Endothelial cell (in vitro differentiated cells): Measurements from ENCODE around the gene ZNF213. TPM values are rescaled to one million over a fixed set of nuclear protein-coding genes. Genes with fewer than 3 reads are reported as not detected.
A peak's percentile ranks its signal among the peaks of the same experiment; 100 is the strongest.
"Not testable (repeated sequence)": the region's sequence is repeated elsewhere in the genome, so short reads cannot be mapped to it uniquely, and the experiment has no call there.

Experiments
- DNase-seq: peaks from one replicate; pipeline ENCODE4 v3.0.0; 2021; ENCODE audit warnings: low spot score
- H3K27ac Mint-ChIP-seq: one replicate; pipeline ENCODE4 v1.8.0; 2021; ENCODE audit warnings: mixed read lengths, inconsistent platforms; ENCODE audit not compliant: unreplicated experiment
- H3K27me3 Mint-ChIP-seq: one replicate; pipeline ENCODE4 v1.8.0; 2021; ENCODE audit warnings: mild to moderate bottlenecking, moderate library complexity, mixed read lengths, inconsistent platforms; ENCODE audit not compliant: unreplicated experiment
- H3K36me3 Mint-ChIP-seq: one replicate; pipeline ENCODE4 v1.8.0; 2021; ENCODE audit warnings: mild to moderate bottlenecking, low read depth, mixed read lengths, inconsistent platforms; ENCODE audit not compliant: unreplicated experiment
- H3K4me1 Mint-ChIP-seq: one replicate; pipeline ENCODE4 v1.8.0; 2021; ENCODE audit warnings: mild to moderate bottlenecking, mixed read lengths, inconsistent platforms; ENCODE audit not compliant: unreplicated experiment
- H3K4me3 Mint-ChIP-seq: one replicate; pipeline ENCODE4 v1.8.0; 2021; ENCODE audit warnings: mild to moderate bottlenecking, mixed read lengths, inconsistent platforms; ENCODE audit not compliant: unreplicated experiment
- H3K9me3 Mint-ChIP-seq: one replicate; pipeline ENCODE4 v1.8.0; 2021; ENCODE audit warnings: mixed read lengths, inconsistent platforms; ENCODE audit not compliant: unreplicated experiment
- total RNA-seq: library from RNA; stranded (reverse); fragmentation: NEBNext Ultra II Directional; extraction: Animal tissue kit (Norgen Biotek cat#: 25700); gene quantifications from one replicate; pipeline ENCODE4 v1.2.1, GENCODE V29; 2021; ENCODE audit not compliant: unreplicated experiment
- TF ChIP-seq, protein P1 (sequence below): fragments of 200-600 bp; sonication (generic); IDR thresholded peaks from one replicate; pipeline ENCODE4 v1.5.0; 2021; ENCODE audit warnings: antibody characterized with exemption; ENCODE audit not compliant: unreplicated experiment

ZNF213 gene
- total RNA-seq, 1 donor from 2014 or later, result 10.1 TPM

DNA sequence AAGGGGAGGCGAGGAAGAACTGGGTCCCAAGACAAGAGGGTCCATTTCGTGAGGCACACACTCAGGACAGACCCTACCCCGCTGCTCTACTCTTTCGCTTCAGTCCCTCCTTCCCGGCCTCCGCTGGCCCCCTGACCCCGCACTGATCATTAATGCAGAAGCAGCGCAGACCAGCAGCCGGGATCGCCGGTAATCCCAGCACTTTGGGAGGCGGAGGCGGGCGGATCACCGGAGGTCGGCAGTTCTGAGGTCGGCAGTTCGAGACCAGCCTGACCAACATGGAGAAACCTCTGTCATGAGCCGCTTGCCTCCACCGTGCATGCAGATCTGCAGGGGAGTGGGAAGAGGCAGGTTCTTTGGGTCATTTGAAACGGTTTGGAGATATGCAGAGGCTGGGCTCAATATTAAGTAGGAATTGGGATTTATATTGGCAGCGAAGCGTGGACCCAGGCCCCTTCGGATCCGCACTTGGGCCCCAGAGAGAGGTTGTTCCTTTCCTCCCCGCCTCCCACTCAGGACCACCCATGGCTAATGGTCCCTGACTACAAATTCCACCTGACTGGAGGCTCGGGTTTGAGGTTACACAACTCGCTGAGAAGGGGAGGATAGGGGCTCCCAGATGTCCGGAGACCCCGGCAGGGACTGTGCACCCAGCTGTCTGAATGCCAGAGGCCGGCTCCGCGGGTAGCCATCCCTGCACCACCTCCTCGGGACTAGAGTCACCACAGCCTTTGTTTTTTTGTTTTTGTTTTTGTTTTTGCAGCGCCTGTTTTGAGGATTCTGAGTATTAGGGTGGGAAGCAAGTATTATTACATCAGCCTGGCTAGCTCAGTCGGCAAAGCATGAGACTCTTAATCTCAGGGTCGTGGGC is 29.5 kb downstream of the ZNF213 start:
- H3K9me3 Mint-ChIP-seq, result no peaks in the 10 kb centered on the region
- H3K27ac Mint-ChIP-seq, result no peak overlapping the region
- TF ChIP-seq, protein P1, sequence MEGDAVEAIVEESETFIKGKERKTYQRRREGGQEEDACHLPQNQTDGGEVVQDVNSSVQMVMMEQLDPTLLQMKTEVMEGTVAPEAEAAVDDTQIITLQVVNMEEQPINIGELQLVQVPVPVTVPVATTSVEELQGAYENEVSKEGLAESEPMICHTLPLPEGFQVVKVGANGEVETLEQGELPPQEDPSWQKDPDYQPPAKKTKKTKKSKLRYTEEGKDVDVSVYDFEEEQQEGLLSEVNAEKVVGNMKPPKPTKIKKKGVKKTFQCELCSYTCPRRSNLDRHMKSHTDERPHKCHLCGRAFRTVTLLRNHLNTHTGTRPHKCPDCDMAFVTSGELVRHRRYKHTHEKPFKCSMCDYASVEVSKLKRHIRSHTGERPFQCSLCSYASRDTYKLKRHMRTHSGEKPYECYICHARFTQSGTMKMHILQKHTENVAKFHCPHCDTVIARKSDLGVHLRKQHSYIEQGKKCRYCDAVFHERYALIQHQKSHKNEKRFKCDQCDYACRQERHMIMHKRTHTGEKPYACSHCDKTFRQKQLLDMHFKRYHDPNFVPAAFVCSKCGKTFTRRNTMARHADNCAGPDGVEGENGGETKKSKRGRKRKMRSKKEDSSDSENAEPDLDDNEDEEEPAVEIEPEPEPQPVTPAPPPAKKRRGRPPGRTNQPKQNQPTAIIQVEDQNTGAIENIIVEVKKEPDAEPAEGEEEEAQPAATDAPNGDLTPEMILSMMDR, result no peak
- no peak for DNase-seq
- no peak overlapping the region for H3K4me3 Mint-ChIP-seq
- H3K4me1 Mint-ChIP-seq, result peaks cover 4% of the 10 kb centered on the region
- H3K36me3 Mint-ChIP-seq, result peaks cover 6% of the 10 kb centered on the region
- H3K27me3 Mint-ChIP-seq, result peaks cover 9% of the 10 kb centered on the region

DNA sequence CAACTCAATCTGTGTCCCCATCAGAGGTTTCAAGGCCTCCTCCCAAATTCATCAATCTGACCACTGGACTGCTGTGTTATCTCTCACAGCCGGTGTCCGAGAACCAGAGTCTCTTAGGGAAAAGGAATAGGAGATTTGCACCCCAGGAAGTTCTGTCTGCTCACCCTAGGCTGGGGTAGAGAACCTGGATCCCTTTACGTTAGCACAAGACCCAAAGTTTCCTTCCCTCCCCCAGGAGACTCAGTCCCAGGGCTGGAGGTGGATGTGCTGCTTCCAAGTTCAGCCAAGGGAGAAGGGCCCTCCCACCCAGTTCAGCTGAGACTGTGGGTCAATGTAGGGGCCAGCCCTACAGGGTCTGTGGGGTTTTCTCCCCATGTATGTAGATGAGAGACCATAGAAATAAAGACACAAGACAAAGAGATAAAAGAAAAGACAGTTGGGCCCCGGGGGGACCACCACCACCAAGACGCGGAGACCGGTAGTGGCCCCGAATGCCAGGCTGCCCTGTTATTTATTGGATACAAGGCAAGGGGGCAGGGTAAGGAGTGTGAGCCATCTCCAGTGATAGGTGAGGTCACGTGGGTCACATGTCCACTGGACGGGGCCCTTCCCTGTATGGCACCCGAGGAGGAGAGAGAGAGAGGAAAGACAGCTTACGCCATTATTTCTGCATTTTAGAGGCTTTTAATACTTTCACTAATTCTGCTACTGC is 30.4 kb downstream of the ZNF213 start:
- Mint-ChIP-seq H3K27ac (no peak overlapping the region), H3K9me3 (no peaks in the 10 kb centered on the region), H3K4me3 (no peak overlapping the region), H3K36me3 (peaks cover 3% of the 10 kb centered on the region), H3K4me1 (no peaks in the 10 kb centered on the region), H3K27me3 (peaks cover 15% of the 10 kb centered on the region)
- TF ChIP-seq, protein P1, result no peak
- DNase-seq, result no peak

DNA sequence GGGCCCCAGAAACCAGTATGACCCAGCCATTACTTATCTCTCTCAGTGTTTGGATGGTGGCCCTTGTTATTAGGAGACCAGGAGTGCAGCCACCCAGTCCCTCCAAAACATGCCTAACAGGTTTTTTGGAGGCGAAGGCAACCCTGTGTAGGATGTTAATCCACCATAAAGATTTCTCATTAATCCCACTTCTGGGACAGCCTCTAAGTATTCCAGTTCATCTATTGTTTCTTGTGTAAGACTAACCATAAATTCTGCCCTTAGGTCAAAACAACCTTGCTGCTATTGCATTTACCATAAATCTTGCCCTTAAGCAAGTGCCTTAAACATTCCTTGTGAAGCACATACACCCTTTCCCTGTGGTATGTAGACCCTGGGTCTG is 31.7 kb downstream of the ZNF213 start:
- no peak overlapping the region for H3K4me3 Mint-ChIP-seq
- peaks cover 3% of the 10 kb centered on the region for H3K36me3 Mint-ChIP-seq
- TF ChIP-seq, protein P1, result no peak
- H3K27me3 Mint-ChIP-seq, result peaks cover 20% of the 10 kb centered on the region
- no peaks in the 10 kb centered on the region for H3K9me3 Mint-ChIP-seq
- H3K27ac Mint-ChIP-seq, result no peak overlapping the region
- no peak for DNase-seq
- H3K4me1 Mint-ChIP-seq, result peaks cover 5% of the 10 kb centered on the region

DNA sequence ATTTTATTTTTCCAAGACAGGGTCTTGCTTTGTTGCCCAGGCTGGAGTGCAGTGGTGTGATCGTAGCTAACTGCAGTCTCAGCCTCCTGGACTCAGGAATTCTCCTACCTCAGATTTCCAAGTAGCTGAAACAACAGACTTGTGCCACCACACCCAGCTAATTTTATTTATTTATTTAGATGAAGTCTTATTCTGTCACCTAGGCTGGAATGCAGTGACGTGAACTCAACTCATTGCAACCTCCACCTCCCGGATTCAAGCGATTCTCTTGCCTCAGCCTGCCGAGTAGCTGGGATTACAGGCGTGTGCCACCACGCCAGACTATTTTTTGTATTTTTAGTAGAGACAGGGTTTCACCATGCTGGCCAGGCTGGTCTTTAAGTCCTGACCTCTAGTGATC is 33.9 kb downstream of the ZNF213 start:
- H3K27ac Mint-ChIP-seq, H3K4me1 Mint-ChIP-seq: not testable (repeated sequence)

DNA sequence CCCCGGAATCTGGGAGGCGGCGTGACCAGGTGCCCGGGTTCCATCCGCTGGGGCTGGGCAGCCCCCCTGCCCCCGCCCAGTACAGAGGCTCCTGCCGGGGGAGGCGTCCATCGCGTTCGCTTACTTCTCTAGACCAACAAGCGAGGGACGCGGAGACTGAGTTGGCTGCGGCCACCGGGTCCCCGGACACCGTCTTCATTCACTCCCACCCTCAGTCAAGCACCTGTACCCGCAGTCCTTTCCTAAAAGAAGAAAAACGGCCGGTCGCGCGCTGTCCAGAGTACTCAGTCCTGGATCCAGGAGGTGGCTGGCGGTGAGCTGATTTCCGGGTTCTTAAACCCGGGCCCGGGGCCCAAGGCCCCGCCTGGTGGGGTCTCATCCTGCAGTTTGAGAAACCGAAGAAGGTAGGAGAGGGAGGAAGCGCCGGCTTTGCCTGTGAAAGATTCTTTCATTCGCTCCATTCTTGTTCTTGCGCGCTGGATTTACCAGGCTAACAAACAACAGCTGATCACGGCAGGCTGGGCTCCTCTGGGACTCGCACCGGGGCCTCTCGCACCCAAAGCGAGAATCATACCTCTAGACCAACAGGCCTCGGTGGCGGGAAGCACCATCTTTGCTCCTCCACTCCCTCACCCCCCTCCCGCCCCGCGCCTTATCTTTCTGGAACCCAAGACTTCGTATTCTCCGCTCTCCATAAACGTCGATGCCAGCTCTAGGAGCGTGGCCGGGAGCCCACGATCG is 35.8 kb downstream of the ZNF213 start:
- Mint-ChIP-seq H3K36me3 (no peaks in the 10 kb centered on the region), H3K4me1 (peaks cover 14% of the 10 kb centered on the region), H3K27ac (no peak overlapping the region), H3K27me3 (peaks cover 30% of the 10 kb centered on the region), H3K4me3 (peak overlapping the region; percentile 51), H3K9me3 (no peaks in the 10 kb centered on the region)
- no peak for DNase-seq
- TF ChIP-seq, protein P1, result no peak

More for the DNA sequence above, 33.9 kb downstream of the ZNF213 start:
- not testable (repeated sequence) for H3K4me3 Mint-ChIP-seq, DNase-seq, H3K36me3 Mint-ChIP-seq, H3K9me3 Mint-ChIP-seq
- peaks cover 25% of the 10 kb centered on the region for H3K27me3 Mint-ChIP-seq
